Liver (tissue), 9 donors: Measurements from ENCODE around the gene ZNF211. TPM values are rescaled to one million over a fixed set of nuclear protein-coding genes. Genes with fewer than 3 reads are reported as not detected.
A peak's percentile ranks its signal among the peaks of the same experiment; 100 is the strongest.

Source experiments
- DNase-seq: peaks from one replicate; pipeline ENCODE4 v3.0.0-alpha.2; 2017; ENCODE audit warnings: low spot score
- H3K27ac ChIP-seq, 2 donors: one replicate each; pipeline ENCODE4 v1.7.0; 2013; ENCODE audit warnings: inconsistent platforms in 2 of 2, low read length in 2 of 2, control low read depth in 1 of 2, low read depth in 1 of 2, mild to moderate bottlenecking in 1 of 2
- H3K27me3 ChIP-seq, 4 donors: one replicate each; pipeline versions ENCODE4 v1.6.1 to v1.7.0; 2013; ENCODE audit warnings: low read length in 3 of 4, inconsistent platforms in 1 of 4, mild to moderate bottlenecking in 1 of 4, moderate library complexity in 1 of 4; ENCODE audit not compliant: control insufficient read depth in 4 of 4, insufficient read depth in 4 of 4
- H3K36me3 ChIP-seq, 4 donors: one replicate each; pipeline versions ENCODE4 v1.6.1 to v1.7.0; 2013; ENCODE audit warnings: low read length in 3 of 4, mild to moderate bottlenecking in 3 of 4, low read depth in 1 of 4, moderate library complexity in 1 of 4; ENCODE audit not compliant: control insufficient read depth in 4 of 4, insufficient read depth in 3 of 4
- H3K4me1 ChIP-seq, 4 donors: one replicate each; pipeline versions ENCODE4 v1.6.1 to v1.7.0; 2013; ENCODE audit warnings: low read length in 3 of 4, mild to moderate bottlenecking in 3 of 4, moderate library complexity in 1 of 4; ENCODE audit not compliant: control insufficient read depth in 4 of 4, insufficient read depth in 4 of 4
- H3K4me3 ChIP-seq, 3 donors: one replicate each; pipeline versions ENCODE4 v1.6.1 to v1.7.0; 2013; ENCODE audit warnings: low read length in 3 of 3, control low read depth in 1 of 3, low read depth in 1 of 3, mild to moderate bottlenecking in 1 of 3
- H3K9ac ChIP-seq, 2 donors: one replicate each; pipeline ENCODE4 v1.7.0; 2013; ENCODE audit warnings: low read length in 2 of 2, mild to moderate bottlenecking in 2 of 2, moderate library complexity in 2 of 2, control low read depth in 1 of 2, low read depth in 1 of 2
- H3K9me3 ChIP-seq, 4 donors: one replicate each; pipeline versions ENCODE4 v1.6.1 to v1.7.0; 2013; ENCODE audit warnings: low read length in 3 of 4; ENCODE audit not compliant: control insufficient read depth in 4 of 4
- FOXA1 ChIP-seq: IDR thresholded peaks from 2 replicates; pipeline ENCODE4 v1.6.1; 2016; ENCODE audit warnings: antibody characterized with exemption
- FOXA2 ChIP-seq: IDR thresholded peaks from 2 replicates; pipeline ENCODE4 v1.6.1; 2016; ENCODE audit warnings: antibody characterized with exemption
- GABPA ChIP-seq, 2 donors: IDR thresholded peaks in 1 of 2; conservative IDR thresholded peaks in 1 of 2; 2 replicates each; pipeline ENCODE4 v1.6.1; 2016; ENCODE audit warnings: antibody characterized with exemption in 2 of 2, mild to moderate bottlenecking in 1 of 2, moderate library complexity in 1 of 2
- HNF4A ChIP-seq, 2 donors: conservative IDR thresholded peaks; 2 replicates each; pipeline ENCODE4 v1.6.1; 2016; ENCODE audit warnings: antibody characterized with exemption in 2 of 2, mild to moderate bottlenecking in 2 of 2
- HNF4G ChIP-seq: IDR thresholded peaks from 2 replicates; pipeline ENCODE4 v1.6.1; 2016; ENCODE audit warnings: antibody characterized with exemption
- JUND ChIP-seq, 2 donors: IDR thresholded peaks; 2 replicates each; pipeline ENCODE4 v1.6.1; 2016; ENCODE audit warnings: antibody characterized with exemption in 2 of 2
- NR2F2 ChIP-seq: IDR thresholded peaks from 2 replicates; pipeline ENCODE4 v1.6.1; 2016; ENCODE audit warnings: antibody characterized with exemption
- RAD21 ChIP-seq, 2 donors: IDR thresholded peaks; 2 replicates each; pipeline ENCODE4 v1.6.1; 2016; ENCODE audit warnings: antibody characterized with exemption in 2 of 2, mild to moderate bottlenecking in 2 of 2
- RXRA ChIP-seq, 2 donors: IDR thresholded peaks; 2 replicates each; pipeline ENCODE4 v1.6.1; 2017 to 2018; ENCODE audit warnings: antibody characterized with exemption in 2 of 2, mild to moderate bottlenecking in 1 of 2
- SP1 ChIP-seq: IDR thresholded peaks from 2 replicates; pipeline ENCODE4 v1.6.1; 2018; ENCODE audit warnings: antibody characterized with exemption, mild to moderate bottlenecking
- TAF1 ChIP-seq: conservative IDR thresholded peaks from 2 replicates; pipeline ENCODE4 v1.6.1; 2016; ENCODE audit warnings: antibody characterized with exemption, mild to moderate bottlenecking
- WGBS: extraction: QIAGEN DNeasy Blood & Tissue Kit; methylation state at CpG from one replicate; pipeline ENCODE4 v1.1.7; 2013; 5-methylcytosine and 5-hydroxymethylcytosine counted together
- polyA plus RNA-seq, 2 donors: library from polyadenylated mRNA; stranded (reverse) in 1 of 2; unstranded in 1 of 2; fragments of 200-250 nt in 1 of 2; fragments of >200 nt in 1 of 2; fragmentation: Nextera tagmentation in 1 of 2; extraction: Ambion mirVana in 1 of 2; gene quantifications; one replicate each; pipeline versions ENCODE4 v1.2.1 to v1.2.3, GENCODE V29; 2013 to 2015
- total RNA-seq, 2 donors: library from RNA; depleted of rRNA; stranded (reverse); fragments of >200 nt; gene quantifications; one replicate each; pipeline ENCODE4 v1.2.3, GENCODE V29; 2014
- TF ChIP-seq, protein P1 (sequence below): IDR thresholded peaks from 2 replicates; pipeline ENCODE4 v1.6.1; 2016; ENCODE audit warnings: antibody characterized with exemption, mild to moderate bottlenecking
- TF ChIP-seq, protein P2 (sequence below): IDR thresholded peaks from 2 replicates; pipeline ENCODE4 v1.6.1; 2016; ENCODE audit warnings: antibody characterized with exemption
- TF ChIP-seq, protein P3 (sequence below): fragments of 150-350 bp; IDR thresholded peaks from 2 replicates; pipeline ENCODE4 v1.5.1; 2017; ENCODE audit warnings: improper control_type of control experiment, low read depth, low read length; ENCODE audit not compliant: missing input control
- TF ChIP-seq, protein P4 (sequence below): IDR thresholded peaks from 2 replicates; pipeline ENCODE4 v1.6.1; 2016; ENCODE audit warnings: antibody characterized with exemption
- donor health status: healthy.
- donor health status: healthy.
- donor health status: healthy.
- donor health status: healthy.
- donor health status: healthy.

ZNF211 gene
- total and polyA plus RNA-seq, 4 donors, result 2.0 to 7.0 (median 3.3) TPM

DNA sequence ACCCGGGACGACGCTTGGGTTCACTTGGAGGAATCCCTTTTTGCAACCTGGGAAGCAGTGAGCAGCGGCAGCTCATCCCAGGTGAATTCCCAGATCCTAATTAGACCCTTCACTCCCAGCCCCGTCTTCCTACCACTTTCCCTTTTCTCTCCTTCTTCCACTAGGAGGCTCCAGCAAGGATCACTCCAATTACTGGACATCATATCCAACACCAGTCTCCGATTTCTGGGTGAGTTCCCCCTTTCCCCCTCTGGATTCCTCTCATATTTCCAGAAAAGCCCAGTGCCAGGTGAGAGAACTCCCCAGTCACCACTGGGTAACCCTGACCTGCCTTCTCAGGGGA lies 18.7 kb downstream of the ZNF211 start (continued):
- TF ChIP-seq, protein P1, sequence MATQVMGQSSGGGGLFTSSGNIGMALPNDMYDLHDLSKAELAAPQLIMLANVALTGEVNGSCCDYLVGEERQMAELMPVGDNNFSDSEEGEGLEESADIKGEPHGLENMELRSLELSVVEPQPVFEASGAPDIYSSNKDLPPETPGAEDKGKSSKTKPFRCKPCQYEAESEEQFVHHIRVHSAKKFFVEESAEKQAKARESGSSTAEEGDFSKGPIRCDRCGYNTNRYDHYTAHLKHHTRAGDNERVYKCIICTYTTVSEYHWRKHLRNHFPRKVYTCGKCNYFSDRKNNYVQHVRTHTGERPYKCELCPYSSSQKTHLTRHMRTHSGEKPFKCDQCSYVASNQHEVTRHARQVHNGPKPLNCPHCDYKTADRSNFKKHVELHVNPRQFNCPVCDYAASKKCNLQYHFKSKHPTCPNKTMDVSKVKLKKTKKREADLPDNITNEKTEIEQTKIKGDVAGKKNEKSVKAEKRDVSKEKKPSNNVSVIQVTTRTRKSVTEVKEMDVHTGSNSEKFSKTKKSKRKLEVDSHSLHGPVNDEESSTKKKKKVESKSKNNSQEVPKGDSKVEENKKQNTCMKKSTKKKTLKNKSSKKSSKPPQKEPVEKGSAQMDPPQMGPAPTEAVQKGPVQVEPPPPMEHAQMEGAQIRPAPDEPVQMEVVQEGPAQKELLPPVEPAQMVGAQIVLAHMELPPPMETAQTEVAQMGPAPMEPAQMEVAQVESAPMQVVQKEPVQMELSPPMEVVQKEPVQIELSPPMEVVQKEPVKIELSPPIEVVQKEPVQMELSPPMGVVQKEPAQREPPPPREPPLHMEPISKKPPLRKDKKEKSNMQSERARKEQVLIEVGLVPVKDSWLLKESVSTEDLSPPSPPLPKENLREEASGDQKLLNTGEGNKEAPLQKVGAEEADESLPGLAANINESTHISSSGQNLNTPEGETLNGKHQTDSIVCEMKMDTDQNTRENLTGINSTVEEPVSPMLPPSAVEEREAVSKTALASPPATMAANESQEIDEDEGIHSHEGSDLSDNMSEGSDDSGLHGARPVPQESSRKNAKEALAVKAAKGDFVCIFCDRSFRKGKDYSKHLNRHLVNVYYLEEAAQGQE, result no peak
- no peak for TF ChIP-seq HNF4A (conservative IDR thresholded peaks at IDR 0.05)
- TF ChIP-seq, protein P2, sequence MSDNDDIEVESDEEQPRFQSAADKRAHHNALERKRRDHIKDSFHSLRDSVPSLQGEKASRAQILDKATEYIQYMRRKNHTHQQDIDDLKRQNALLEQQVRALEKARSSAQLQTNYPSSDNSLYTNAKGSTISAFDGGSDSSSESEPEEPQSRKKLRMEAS, result no peak
- no peak for TF ChIP-seq FOXA2
- TF ChIP-seq RAD21 (IDR thresholded peaks at IDR 0.05), result no peak
- TF ChIP-seq TAF1, result no peak
- TF ChIP-seq RXRA (IDR thresholded peaks at IDR 0.05), result no peak
- TF ChIP-seq GABPA (IDR thresholded peaks at IDR 0.05 in 1 of 2, conservative IDR thresholded peaks at IDR 0.05 in 1 of 2), result no peak
- no peak for TF ChIP-seq FOXA1
- TF ChIP-seq SP1, result no peak

DNA sequence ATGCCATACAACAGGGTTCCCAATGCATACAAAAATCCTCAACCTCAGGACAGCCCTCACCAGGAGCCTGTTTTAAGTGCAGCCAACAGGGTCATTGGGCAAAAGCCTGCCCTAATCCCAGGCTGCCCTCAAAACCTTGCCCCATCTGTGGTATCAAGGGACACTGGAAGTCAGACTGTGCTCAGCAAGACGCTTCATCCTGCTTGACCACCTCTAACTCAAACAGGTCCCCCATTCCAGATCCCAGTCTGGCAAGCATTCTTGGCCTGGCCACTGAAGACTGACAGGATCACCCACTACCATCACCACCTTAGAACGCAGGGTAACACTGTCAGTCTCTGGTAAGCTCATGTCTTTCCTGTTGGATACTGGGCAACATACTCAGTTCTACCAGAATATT lies 20.7 kb downstream of the ZNF211 start:
- Histone ChIP-seq H3K9me3 (peaks cover 12 to 53% (median 38%) of the 10 kb centered on the region in 4 donors), H3K27ac (no peak overlapping the region), H3K9ac (no peak overlapping the region), H3K4me3 (peak overlapping the region in 1 of 3 donors; percentile 9), H3K27me3 (no peaks in the 10 kb centered on the region), H3K4me1 (no peaks in the 10 kb centered on the region), H3K36me3 (no peaks in the 10 kb centered on the region)
- TF ChIP-seq RAD21 (IDR thresholded peaks at IDR 0.05), result no peak
- no peak for TF ChIP-seq HNF4A (conservative IDR thresholded peaks at IDR 0.05)
- TF ChIP-seq SP1, result no peak
- TF ChIP-seq, protein P2, result no peak
- no peak for TF ChIP-seq FOXA1
- TF ChIP-seq, protein P1, result no peak
- TF ChIP-seq NR2F2, result no peak
- TF ChIP-seq, protein P3, sequence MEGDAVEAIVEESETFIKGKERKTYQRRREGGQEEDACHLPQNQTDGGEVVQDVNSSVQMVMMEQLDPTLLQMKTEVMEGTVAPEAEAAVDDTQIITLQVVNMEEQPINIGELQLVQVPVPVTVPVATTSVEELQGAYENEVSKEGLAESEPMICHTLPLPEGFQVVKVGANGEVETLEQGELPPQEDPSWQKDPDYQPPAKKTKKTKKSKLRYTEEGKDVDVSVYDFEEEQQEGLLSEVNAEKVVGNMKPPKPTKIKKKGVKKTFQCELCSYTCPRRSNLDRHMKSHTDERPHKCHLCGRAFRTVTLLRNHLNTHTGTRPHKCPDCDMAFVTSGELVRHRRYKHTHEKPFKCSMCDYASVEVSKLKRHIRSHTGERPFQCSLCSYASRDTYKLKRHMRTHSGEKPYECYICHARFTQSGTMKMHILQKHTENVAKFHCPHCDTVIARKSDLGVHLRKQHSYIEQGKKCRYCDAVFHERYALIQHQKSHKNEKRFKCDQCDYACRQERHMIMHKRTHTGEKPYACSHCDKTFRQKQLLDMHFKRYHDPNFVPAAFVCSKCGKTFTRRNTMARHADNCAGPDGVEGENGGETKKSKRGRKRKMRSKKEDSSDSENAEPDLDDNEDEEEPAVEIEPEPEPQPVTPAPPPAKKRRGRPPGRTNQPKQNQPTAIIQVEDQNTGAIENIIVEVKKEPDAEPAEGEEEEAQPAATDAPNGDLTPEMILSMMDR, result no peak
- no peak for TF ChIP-seq GABPA (IDR thresholded peaks at IDR 0.05 in 1 of 2, conservative IDR thresholded peaks at IDR 0.05 in 1 of 2)
- no peak for TF ChIP-seq JUND (IDR thresholded peaks at IDR 0.05)
- TF ChIP-seq, protein P4, sequence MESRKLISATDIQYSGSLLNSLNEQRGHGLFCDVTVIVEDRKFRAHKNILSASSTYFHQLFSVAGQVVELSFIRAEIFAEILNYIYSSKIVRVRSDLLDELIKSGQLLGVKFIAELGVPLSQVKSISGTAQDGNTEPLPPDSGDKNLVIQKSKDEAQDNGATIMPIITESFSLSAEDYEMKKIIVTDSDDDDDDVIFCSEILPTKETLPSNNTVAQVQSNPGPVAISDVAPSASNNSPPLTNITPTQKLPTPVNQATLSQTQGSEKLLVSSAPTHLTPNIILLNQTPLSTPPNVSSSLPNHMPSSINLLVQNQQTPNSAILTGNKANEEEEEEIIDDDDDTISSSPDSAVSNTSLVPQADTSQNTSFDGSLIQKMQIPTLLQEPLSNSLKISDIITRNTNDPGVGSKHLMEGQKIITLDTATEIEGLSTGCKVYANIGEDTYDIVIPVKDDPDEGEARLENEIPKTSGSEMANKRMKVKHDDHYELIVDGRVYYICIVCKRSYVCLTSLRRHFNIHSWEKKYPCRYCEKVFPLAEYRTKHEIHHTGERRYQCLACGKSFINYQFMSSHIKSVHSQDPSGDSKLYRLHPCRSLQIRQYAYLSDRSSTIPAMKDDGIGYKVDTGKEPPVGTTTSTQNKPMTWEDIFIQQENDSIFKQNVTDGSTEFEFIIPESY, result no peak
- no peak for TF ChIP-seq HNF4G
- DNase-seq, result no peak
- 81% methylated on average over 2 of the region's 2 CpGs for WGBS
